NCI-H2107 treated with DMSO at 0.1 percent for 48 hours (cell line): ENCODE measurements around the gene TCEAL5.
"Not testable (repeated sequence)": the region's sequence is repeated elsewhere in the genome, so short reads cannot be mapped to it uniquely, and the experiment has no call there.

Source experiments
- DNase-seq: peaks from one replicate; lab custom pipeline; 2025; ENCODE audit not compliant: unreplicated experiment; lab: John Stamatoyannopoulos, UW

The TCEAL5 gene

GRCh38 chrX:103276581-103277002 lies at the start of gene TCEAL5:
TCEAL5 (minus strand) TSS chrX:103276750; CDS start chrX:103274563, 2,187 bp downstream.
- peak; percentile 10 for DNase-seq

GRCh38 chrX:103311399-103311780 lies 34.8 kb upstream of the TCEAL5 start:
- DNase-seq = no peak

GRCh38 chrX:103310555-103311398 lies 34.2 kb upstream of the TCEAL5 start, which contains the start of gene BEX2:
BEX2 (minus strand) TSS chrX:103310990; CDS start chrX:103309976, 1,014 bp downstream.
- peak; percentile 75 for DNase-seq

GRCh38 chrX:103309860-103310554 lies 33.5 kb upstream of the TCEAL5 start:
- DNase-seq = no peak

GRCh38 chrX:103305666-103306065 lies 29.1 kb upstream of the TCEAL5 start:
- DNase-seq = not testable (repeated sequence)

GRCh38 chrX:103304705-103305104 lies 28.2 kb upstream of the TCEAL5 start:
- no peak for DNase-seq

GRCh38 chrX:103293118-103293517 lies 16.6 kb upstream of the TCEAL5 start:
- no peak for DNase-seq

GRCh38 chrX:103279624-103280023 lies 3.1 kb upstream of the TCEAL5 start:
- no peak for DNase-seq

GRCh38 chrX:103275947-103276567 lies 493 bp downstream of the TCEAL5 start:
- DNase-seq = no peak

- DNase-seq = no peak
These were observed 2.3 kb downstream of the TCEAL5 start for GRCh38 chrX:103274284-103274683.

GRCh38 chrX:103258275-103258674 lies 18.3 kb downstream of the TCEAL5 start:
- no peak for DNase-seq

GRCh38 chrX:103256651-103257050 lies 19.9 kb downstream of the TCEAL5 start:
- no peak for DNase-seq

- peak; percentile 87 for DNase-seq
These were observed 21.5 kb downstream of the TCEAL5 start, which contains the start of gene TCEAL8 for GRCh38 chrX:103254921-103255493. TCEAL8 (minus strand) TSS chrX:103255155; CDS start chrX:103253979, 1,176 bp downstream.

GRCh38 chrX:103254171-103254824 lies 22.3 kb downstream of the TCEAL5 start:
- peak; percentile 57 for DNase-seq

GRCh38 chrX:103253608-103254007 lies 22.9 kb downstream of the TCEAL5 start:
- DNase-seq = no peak

GRCh38 chrX:103250977-103251376 lies 25.6 kb downstream of the TCEAL5 start:
- no peak for DNase-seq

GRCh38 chrX:103249805-103250204 lies 26.7 kb downstream of the TCEAL5 start:
- DNase-seq = no peak

- DNase-seq = peak; percentile 15
These were observed 28.0 kb downstream of the TCEAL5 start for GRCh38 chrX:103248553-103248952.

GRCh38 chrX:103240155-103240554 lies 36.4 kb downstream of the TCEAL5 start:
- DNase-seq = no peak

GRCh38 chrX:103236296-103236695 lies 40.3 kb downstream of the TCEAL5 start:
- DNase-seq = no peak

- DNase-seq = not testable (repeated sequence)
These were observed 40.9 kb downstream of the TCEAL5 start for GRCh38 chrX:103235608-103236007.
